PC-9 (cell line): ENCODE data around the gene MRPL41. TPM values are rescaled to one million over a fixed set of nuclear protein-coding genes. Genes with fewer than 3 reads are reported as not detected.

Source experiments
- BruUV-seq: library from RNA; stranded (reverse); fragments of 400-500 nt; replicated peaks from 2 replicates; lab custom pipeline; 2021; lab: Mats Ljungman, UMichigan
- CTCF ChIA-PET: fragments of 300-600 bp; sonication (Branson Sonifier 250); formaldehyde crosslinking; loops from one replicate; lab custom pipeline; 2022; ENCODE audit warnings: antibody characterized with exemption; lab: Charles Lee
- POLR2A ChIA-PET: fragments of 300-600 bp; sonication (Branson Sonifier 250); formaldehyde crosslinking; loops from one replicate; lab custom pipeline; 2022; ENCODE audit warnings: antibody characterized with exemption; ENCODE audit not compliant: unreplicated experiment; lab: Charles Lee
- DNase-seq, 2 experiments: peaks; one replicate each; pipeline versions ENCODE4 v3.0.0 to v3.0.0-alpha.2; 2015 to 2022; ENCODE audit warnings: mixed read lengths in 1 of 2
- H2AFZ ChIP-seq: fragments of 200-600 bp; sonication (generic); 2 replicates; pipeline ENCODE4 v1.8.1; 2017; ENCODE audit warnings: antibody characterized with exemption
- H3F3A ChIP-seq: fragments of 200-600 bp; sonication (generic); 2 replicates; pipeline ENCODE4 v1.8.1; 2017; ENCODE audit warnings: antibody characterized with exemption, mild to moderate bottlenecking, low read depth; ENCODE audit not compliant: insufficient read depth
- H3K27ac ChIP-seq: fragments of 200-600 bp; sonication (generic); 2 replicates; pipeline ENCODE4 v1.6.1; 2016; ENCODE audit warnings: mixed run types
- H3K27me3 ChIP-seq: fragments of 200-600 bp; sonication (generic); 2 replicates; pipeline ENCODE4 v1.6.1; 2016; ENCODE audit warnings: low read depth, mixed run types; ENCODE audit not compliant: insufficient read depth
- H3K36me3 ChIP-seq: fragments of 200-600 bp; sonication (generic); 2 replicates; pipeline ENCODE4 v1.6.1; 2016; ENCODE audit warnings: low read depth, mixed run types
- H3K4me1 ChIP-seq: fragments of 200-600 bp; sonication (generic); replicated peaks from 2 replicates; pipeline ENCODE4 v1.6.1; 2016; ENCODE audit warnings: mixed run types; ENCODE audit not compliant: insufficient read depth
- H3K4me2 ChIP-seq: fragments of 200-600 bp; sonication (generic); 2 replicates; pipeline ENCODE4 v1.6.1; 2017; ENCODE audit warnings: mixed run types
- H3K4me3 ChIP-seq: fragments of 200-600 bp; sonication (generic); 2 replicates; pipeline ENCODE4 v1.6.1; 2016; ENCODE audit warnings: mixed run types
- H3K79me2 ChIP-seq: fragments of 200-600 bp; sonication (generic); 2 replicates; pipeline ENCODE4 v1.6.1; 2017; ENCODE audit warnings: low read depth, mixed run types
- H3K9me2 ChIP-seq: fragments of 200-600 bp; sonication (generic); 2 replicates; pipeline ENCODE4 v1.8.1; 2017; ENCODE audit warnings: mild to moderate bottlenecking; ENCODE audit not compliant: insufficient read depth
- H3K9me3 ChIP-seq: fragments of 200-600 bp; sonication (generic); 2 replicates; pipeline ENCODE4 v1.8.1; 2016; ENCODE audit warnings: low read depth; ENCODE audit not compliant: insufficient read depth
- H4K20me1 ChIP-seq: fragments of 200-600 bp; sonication (generic); 2 replicates; pipeline ENCODE4 v1.8.1; 2017; ENCODE audit not compliant: insufficient read depth
- EZH2 ChIP-seq: fragments of 200-600 bp; sonication (generic); IDR thresholded peaks from 2 replicates; pipeline ENCODE4 v1.8.0; 2017; ENCODE audit warnings: antibody characterized with exemption, low read depth
- intact Hi-C: fragments of 100-400 bp; cut with micrococcal nuclease; formaldehyde crosslinking; loops from one replicate; pipeline ENCODE4 v1.10.0; 2022; ENCODE audit not compliant: unreplicated experiment
- total RNA-seq: library from RNA; stranded (reverse); gene quantifications from 2 replicates; pipeline ENCODE4 v1.2.3, GENCODE V29; 2021
- TF ChIP-seq, protein P1 (sequence below): fragments of 200-600 bp; sonication (generic); conservative IDR thresholded peaks from 2 replicates; pipeline ENCODE4 v1.6.1; 2017; ENCODE audit warnings: mixed run types, antibody characterized with exemption, mild to moderate bottlenecking, moderate library complexity

Gene MRPL41
- total RNA-seq, 1 experiment from 2014 or later: 54.5 TPM

DNA sequence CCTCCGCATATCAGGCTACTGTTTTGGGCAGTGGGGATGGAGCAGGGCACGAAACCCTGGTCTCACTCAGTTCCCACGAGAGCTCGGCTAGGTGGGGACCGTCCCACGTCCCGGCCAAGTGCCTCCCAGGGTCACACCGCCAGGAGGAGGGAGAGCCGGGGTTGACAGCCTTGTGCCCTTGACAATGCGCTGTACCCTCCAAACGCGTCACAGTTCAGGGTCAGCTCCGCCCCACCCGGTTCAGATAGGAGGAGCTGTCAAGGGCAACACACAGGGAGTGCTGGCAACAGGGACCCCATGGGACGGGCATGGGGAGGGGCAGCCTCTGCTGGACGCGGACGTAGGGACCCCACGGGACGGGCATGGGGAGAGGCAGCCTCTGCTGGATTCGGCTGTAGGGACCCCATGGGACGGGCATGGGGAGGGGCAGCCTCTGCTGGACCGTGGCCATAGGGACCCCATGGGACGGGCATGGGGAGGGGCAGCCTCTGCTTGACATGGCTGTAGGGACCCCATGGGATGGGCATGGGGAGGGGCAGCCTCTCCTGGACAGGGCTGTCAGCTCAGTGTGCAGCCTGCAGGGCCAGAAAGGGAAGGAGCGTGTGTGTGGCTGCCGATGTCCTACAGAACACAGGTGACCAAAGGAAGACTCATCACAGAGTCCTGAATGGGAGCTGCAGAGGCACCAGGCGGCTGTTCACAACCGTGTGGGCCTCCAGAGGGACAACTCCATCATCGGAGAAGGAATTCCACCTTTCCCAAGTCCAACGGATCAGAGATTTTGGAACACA, 30.9 kb upstream of the MRPL41 start:
- intact Hi-C loops: no loop called here
- no peak for TF ChIP-seq EZH2

DNA sequence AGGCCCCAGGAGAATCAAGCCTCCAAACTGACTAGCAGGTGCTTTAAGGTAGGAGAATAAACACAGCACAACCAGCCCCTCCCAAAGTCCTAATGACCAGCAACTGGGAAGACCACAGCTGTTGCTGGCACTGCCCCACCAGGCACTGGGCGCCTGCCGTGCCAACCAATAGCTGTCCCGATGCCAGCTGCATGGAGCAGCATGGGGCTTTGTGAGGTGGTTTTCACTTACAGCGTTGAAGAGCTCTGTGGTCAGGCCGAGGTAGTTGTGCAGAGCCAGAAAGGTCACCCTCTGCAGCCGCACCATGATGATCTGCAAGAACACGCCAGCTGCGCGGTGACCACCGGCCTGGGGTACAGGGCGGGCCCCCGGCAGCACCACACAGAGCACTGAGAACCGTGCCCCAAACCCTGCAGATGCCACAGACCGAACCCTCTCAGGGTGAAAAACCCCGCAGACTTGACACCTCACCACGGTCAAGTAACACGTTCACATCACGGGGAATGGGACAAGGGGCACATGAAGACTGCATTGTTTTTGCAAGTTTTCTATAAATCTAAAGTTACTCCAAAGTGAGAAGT, 30.2 kb upstream of the MRPL41 start:
- Histone ChIP-seq H2AFZ (no peak overlapping the region), H3K27ac (no peak overlapping the region), H3K9me3 (no peaks in the 10 kb centered on the region), H3K4me2 (no peak overlapping the region), H3K4me3 (no peak overlapping the region), H3F3A (peaks cover under 1% of the 10 kb centered on the region; the same call in 1 of the 2 replicates), H3K79me2 (no peaks in the 10 kb centered on the region), H4K20me1 (no peaks in the 10 kb centered on the region), H3K27me3 (no peaks in the 10 kb centered on the region), H3K36me3 (no peaks in the 10 kb centered on the region), H3K9me2 (no peaks in the 10 kb centered on the region), H3K4me1 (no peaks in the 10 kb centered on the region)
- intact Hi-C loops: no loop called here
- DNase-seq: no peak
- no TSS peak for BruUV-seq
- POLR2A ChIA-PET: no interaction called here
- CTCF ChIA-PET: no interaction called here
- TF ChIP-seq EZH2: no peak
- TF ChIP-seq, protein P1, sequence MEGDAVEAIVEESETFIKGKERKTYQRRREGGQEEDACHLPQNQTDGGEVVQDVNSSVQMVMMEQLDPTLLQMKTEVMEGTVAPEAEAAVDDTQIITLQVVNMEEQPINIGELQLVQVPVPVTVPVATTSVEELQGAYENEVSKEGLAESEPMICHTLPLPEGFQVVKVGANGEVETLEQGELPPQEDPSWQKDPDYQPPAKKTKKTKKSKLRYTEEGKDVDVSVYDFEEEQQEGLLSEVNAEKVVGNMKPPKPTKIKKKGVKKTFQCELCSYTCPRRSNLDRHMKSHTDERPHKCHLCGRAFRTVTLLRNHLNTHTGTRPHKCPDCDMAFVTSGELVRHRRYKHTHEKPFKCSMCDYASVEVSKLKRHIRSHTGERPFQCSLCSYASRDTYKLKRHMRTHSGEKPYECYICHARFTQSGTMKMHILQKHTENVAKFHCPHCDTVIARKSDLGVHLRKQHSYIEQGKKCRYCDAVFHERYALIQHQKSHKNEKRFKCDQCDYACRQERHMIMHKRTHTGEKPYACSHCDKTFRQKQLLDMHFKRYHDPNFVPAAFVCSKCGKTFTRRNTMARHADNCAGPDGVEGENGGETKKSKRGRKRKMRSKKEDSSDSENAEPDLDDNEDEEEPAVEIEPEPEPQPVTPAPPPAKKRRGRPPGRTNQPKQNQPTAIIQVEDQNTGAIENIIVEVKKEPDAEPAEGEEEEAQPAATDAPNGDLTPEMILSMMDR: no peak

More for the DNA sequence above, 30.9 kb upstream of the MRPL41 start:
- Histone ChIP-seq H3K27ac (no peak overlapping the region), H3K4me3 (no peak overlapping the region), H3K79me2 (no peaks in the 10 kb centered on the region), H3K27me3 (no peaks in the 10 kb centered on the region), H3K9me2 (no peaks in the 10 kb centered on the region), H2AFZ (no peak overlapping the region), H3K9me3 (no peaks in the 10 kb centered on the region), H3K4me2 (no peak overlapping the region), H3K4me1 (no peaks in the 10 kb centered on the region), H4K20me1 (no peaks in the 10 kb centered on the region), H3K36me3 (no peaks in the 10 kb centered on the region), H3F3A (peaks cover 4% of the 10 kb centered on the region; the same call in 1 of the 2 replicates)
- DNase-seq: no peak
- CTCF ChIA-PET: no interaction called here
- POLR2A ChIA-PET: no interaction called here
- BruUV-seq: no TSS peak

DNA sequence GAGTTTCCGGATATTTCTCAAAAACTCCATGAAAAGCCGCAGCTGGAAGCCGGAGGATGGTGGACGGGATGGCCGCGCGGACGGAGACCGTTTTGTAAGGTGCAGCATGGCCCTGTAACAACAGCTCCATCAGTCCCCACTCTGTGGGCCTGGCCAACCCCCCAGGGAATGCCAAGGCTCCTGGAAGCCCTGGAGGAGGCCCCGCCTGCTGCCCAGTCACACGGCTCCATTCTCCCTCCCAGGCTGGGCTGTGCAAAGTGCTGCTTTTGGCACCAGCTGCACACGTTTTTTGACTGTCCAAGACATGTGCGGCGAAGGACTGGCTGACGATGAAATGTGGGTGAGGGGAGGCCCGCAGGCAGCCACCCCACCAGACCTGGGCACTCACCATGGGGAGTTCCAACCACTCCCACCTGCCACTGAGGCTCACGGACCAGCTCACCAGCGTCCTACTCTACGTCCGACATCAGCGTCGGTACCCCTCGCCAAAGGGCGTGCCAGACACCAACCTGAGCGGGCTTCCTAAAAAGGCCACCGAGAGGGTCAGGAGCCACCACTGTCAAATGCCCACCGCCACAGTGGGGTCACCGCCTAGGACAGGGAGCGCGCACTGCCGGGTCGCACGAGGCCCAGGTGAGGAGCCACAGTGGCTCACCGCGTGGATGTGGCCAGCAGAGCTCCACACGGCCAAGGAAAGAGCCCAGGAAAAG, 28.8 kb upstream of the MRPL41 start:
- no peaks in the 10 kb centered on the region for H3K9me2 ChIP-seq
- DNase-seq: no peak
- no peak overlapping the region for H3K4me2 ChIP-seq
- intact Hi-C loops: no loop called here
- ChIA-PET CTCF (no interaction called here), POLR2A (interaction anchor here (0.6 kb wide), 1 partner anchor 100 kb away, joined by 24 read pairs; the partner anchor contains the start of genes EXD3 and NOXA1)
- H3F3A ChIP-seq: no peaks in the 10 kb centered on the region
- H4K20me1 ChIP-seq: no peaks in the 10 kb centered on the region
- no peak for TF ChIP-seq EZH2
- TF ChIP-seq, protein P1: no peak
- no peaks in the 10 kb centered on the region for H3K4me1 ChIP-seq
- no peaks in the 10 kb centered on the region for H3K27me3 ChIP-seq
- H3K36me3 ChIP-seq: no peaks in the 10 kb centered on the region
- no peaks in the 10 kb centered on the region for H3K79me2 ChIP-seq
- no peak overlapping the region for H3K27ac ChIP-seq
- no peak overlapping the region for H2AFZ ChIP-seq
- H3K9me3 ChIP-seq: no peaks in the 10 kb centered on the region
- BruUV-seq: no TSS peak
- H3K4me3 ChIP-seq: no peak overlapping the region
